HG02678 (cell line): ENCODE results near the gene PTPRN2.
"Not testable (repeated sequence)": the region's sequence is repeated elsewhere in the genome, so short reads cannot be mapped to it uniquely, and the experiment has no call there.

ENCODE experiments used
- ATAC-seq: cut with Tn5 transposase; IDR thresholded peaks from one replicate; pipeline ENCODE4 v1.9.1; 2021; ENCODE audit warnings: mild to moderate bottlenecking, moderate library complexity; ENCODE audit not compliant: unreplicated experiment

Gene PTPRN2

DNA sequence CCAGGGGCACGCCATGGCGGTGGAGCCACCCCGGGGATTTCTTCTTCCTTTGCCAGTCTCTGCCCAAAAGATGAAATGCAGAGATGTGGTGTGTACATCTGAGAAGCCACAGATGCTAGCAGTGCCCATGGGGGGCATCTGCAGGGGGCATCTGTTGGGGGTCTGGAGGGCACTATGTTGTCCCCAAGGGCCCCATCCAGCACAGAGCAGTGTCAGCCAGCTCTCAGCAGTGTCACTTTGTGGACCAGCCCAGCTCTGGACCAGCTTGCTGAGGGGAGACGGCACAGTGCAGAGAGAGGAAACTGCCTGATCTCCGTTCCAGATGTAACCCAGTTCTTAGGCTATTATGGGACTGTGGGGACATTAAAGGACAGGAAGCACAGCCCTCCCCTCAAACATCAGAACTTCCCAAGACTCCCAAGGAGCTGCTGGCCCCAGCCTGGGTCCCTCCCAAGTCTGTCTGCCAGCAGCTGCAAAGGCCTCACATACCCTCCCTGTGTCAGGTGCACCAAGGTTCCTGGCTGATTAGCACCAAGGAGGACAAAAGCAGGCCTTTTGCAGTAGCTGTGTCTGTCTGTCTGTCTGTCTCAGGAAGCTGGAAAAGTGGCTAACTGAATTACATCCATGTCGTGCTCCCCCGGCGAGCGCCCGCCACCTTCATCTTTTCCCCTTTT is 536.5 kb downstream of the PTPRN2 start:
- ATAC-seq: no peak

GRCh38 chr7:158050441-158050977 is 537.1 kb downstream of the PTPRN2 start:
- ATAC-seq: no peak

GRCh38 chr7:158049271-158049670 is 538.4 kb downstream of the PTPRN2 start:
- ATAC-seq: no peak

DNA sequence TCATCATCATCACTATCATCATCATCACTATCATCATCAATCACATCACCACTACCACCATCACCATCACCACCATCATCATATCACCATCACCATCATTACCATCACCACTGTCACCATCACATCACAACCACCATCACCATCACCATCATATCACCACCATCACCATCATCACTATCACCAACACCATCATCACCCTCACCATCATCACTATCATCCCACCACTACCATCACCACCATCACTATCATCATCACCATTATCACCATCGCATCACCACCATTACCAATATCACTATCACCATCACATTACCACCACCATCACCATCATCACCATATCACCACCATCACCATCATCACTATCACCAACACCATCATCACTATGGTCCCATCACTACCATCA is 539.1 kb downstream of the PTPRN2 start:
- ATAC-seq: no peak

GRCh38 chr7:158047391-158048059 is 540.1 kb downstream of the PTPRN2 start:
- ATAC-seq: no peak

- not testable (repeated sequence) for ATAC-seq
Measured at GRCh38 chr7:158046246-158046645, 541.4 kb downstream of the PTPRN2 start.

- ATAC-seq: no peak
Measured at GRCh38 chr7:158044482-158044823, 543.2 kb downstream of the PTPRN2 start.

DNA sequence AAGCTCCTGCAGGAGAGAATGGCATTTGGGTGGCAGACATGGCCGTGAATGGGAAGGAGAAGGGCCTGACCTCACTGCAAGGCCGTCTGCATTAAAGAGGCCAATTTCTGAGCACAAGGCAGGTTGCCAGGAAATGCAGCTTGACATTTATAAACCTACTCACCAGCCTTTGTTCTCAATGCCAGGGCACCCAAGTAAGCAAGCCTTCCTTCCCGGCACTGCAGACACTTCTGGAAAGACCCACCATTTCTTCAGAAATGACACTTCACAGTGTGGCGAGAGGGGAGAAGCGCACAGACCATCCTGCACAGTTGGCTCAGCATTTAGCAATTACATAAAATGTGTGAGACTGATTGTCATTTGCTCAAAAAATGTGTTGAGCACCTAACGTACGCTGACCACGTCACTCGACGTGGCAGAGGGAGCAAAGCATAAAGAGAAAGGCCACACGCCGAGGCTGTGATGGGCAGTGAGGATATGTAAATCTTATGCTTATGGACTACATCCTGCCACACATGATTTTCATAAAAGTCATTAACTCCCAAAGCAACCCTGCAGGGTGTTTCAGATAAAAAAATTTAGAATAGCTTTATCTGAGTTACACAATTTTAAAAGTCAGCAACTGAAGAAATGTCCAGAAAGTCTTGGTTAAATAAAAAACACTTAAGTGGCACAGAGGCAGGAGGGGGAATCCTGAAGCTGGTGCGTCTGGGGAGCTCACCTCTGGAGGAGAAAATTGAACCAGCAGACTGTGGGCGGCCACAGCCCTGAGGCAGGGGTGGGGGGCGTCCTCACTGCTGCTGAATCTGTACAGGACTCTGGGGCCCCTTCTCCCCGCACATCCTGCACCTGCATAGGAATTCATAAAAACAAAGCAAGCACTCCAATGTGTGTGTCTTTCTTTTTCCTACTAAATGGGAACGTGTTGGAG is 543.8 kb downstream of the PTPRN2 start:
- no peak for ATAC-seq

DNA sequence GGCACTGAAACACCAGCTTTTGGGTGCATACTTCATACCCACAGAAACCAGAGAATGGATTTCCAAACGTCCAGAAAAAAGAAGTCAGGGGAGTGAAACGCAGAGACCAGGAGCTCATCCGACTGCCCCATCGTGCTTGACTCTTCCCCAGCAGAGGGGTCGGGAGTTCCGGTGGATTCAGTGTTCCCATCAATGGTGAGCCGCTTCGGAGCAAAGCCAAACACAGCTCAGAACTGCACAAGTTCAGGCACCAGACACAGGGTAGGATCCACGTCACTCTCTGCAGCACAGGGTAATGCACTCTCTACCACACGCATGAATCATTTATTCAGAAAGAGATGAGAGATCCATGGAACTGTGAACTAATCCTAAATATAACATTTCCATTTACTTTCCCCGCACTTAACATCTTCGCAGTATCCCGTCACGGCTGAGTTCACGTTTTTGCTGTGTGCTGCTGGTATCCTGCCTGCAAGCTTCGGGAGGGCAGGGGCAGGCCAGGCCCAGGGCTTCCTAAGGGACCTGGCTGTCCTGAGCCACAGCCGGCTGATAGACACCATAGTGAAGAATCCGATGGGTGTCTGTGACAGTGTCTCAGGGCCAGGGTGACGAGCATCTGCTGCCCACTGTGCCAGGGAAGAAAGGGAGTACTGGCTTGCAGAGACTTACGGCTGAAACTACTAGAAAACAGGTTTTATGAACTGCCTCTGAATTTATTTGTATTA is 545.3 kb downstream of the PTPRN2 start:
- ATAC-seq: no peak

DNA sequence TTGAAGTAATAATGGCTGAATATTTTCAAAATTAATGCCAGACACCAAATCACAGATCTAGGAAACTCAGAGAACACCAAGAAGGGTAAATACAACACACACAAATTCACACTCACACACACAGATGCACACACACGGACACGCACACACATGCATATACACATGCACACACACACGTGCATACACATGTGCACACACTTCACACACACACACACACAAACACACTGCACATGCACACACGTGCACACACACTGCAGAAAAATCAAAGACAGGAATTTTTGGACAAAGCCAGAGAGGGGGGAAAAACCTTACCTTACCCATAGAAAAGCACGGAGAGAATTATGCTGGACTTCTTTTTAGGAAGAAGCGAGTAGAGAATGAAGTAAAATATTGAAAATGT is 547.4 kb downstream of the PTPRN2 start:
- no peak for ATAC-seq

GRCh38 chr7:158039270-158039669 is 548.4 kb downstream of the PTPRN2 start:
- no peak for ATAC-seq

DNA sequence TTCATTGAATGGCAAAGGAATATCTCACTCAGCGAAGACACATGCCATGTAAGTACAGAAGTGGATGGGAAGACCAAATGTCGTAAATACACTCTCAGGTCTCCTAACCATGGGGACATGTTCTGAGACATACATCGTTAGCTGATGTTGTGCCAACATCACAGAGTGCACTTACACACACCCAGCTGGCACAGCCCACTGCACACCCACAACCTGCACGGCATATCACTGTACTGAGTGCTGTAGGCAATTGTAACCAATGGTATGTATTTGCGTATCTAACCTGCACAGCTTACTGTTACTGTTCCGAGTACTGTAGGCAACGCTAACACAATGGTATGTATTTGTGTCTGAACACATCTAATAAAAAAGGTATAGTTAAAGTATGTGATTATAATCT is 550.4 kb downstream of the PTPRN2 start:
- ATAC-seq: no peak

GRCh38 chr7:158035343-158035742 is 552.3 kb downstream of the PTPRN2 start:
- ATAC-seq: no peak

GRCh38 chr7:158034571-158034970 is 553.1 kb downstream of the PTPRN2 start:
- no peak for ATAC-seq

DNA sequence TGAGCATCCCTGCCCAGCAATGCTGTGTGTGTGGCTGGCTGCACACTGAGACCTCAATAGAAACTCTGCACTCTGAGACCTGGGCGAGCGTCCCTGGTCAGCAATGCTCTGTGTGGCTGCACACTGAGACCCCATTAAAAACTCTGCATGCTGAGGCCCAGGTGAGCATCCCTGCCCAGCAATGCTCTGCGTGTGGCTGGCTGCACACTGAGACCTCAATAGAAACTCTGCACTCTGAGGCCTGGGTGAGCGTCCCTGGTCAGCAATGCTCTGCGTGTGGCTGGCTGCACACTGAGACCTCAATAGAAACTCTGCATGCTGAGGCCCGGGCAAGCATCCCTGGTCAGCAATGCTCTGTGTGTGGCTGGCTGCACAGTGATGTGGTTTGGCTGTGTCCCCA is 553.7 kb downstream of the PTPRN2 start:
- ATAC-seq: not testable (repeated sequence)

- no peak for ATAC-seq
Measured at GRCh38 chr7:158033196-158033595, 554.4 kb downstream of the PTPRN2 start.

DNA sequence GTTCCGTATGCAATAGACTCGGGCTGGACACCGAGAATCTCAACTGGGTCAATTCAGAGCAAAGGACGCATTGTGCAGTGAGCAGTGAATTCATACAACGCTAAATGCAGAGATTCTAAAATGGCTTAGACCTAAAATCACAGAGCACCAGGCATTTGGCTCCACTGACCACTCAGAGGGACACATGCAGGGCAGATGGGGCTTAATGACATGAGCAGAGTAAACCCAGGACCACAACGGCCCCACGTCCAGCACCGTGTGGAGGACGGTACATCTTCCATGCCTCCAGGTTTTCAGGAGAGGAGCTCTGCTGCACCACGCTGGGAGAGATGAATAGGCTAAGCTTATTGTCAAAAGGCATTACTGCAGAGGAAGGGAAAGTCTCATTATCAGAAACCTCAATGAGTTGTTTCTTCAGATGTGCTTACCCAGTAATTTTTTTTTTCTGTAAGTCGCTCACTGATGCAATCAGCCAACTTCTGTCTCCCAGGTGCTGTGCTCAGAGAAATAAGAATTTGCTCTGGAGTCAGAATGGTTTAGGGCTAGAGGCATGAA is 555.0 kb downstream of the PTPRN2 start:
- ATAC-seq: no peak

DNA sequence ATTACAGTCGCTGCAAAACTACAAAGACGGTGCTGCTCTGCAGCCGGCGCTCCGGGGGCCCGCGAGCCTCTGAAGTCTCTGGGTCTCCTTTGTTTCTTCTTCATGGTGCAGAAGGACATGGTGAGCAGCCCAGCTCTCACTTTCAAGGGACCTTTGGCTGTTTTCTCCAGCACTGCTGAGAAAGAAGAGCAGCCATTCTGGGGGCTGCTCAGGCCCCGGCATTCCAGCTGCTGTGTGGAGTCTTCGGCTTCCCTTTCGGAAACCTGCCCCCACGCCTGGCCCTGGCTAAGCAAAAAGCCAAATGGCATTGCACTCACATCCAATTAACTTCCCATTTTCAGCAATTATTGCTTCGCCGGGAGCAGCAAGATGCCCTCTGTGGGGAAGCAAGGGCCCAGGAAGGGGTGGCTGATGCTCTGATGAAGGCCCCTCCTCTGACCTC is 555.7 kb downstream of the PTPRN2 start:
- no peak for ATAC-seq

DNA sequence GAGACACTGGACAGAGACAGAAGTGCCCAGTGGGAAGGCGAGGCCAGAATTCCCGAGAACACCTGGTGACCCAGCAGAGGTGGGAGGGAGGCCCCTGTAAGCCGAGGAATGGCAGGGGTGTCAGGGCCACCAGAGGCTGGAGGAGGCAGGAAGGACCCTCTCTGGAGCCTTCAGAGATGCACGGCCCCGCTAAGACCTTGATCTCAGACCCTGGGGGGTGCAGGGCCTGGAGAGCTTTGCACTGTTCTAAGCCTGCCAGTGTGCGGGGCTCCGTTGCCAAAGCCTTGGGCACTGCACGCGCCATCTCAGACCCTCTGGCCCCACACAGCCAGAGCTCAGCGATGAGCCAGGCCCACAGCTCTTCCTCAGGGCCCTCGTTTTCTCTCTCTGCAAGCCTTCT is 557.1 kb downstream of the PTPRN2 start:
- ATAC-seq: no peak

GRCh38 chr7:158030071-158030470 is 557.6 kb downstream of the PTPRN2 start:
- ATAC-seq: no peak
